HL-60 (cell line): ENCODE results near the gene HBA1.
"Not testable (repeated sequence)": the region's sequence is repeated elsewhere in the genome, so short reads cannot be mapped to it uniquely, and the experiment has no call there.

Source experiments
- DNase-seq, 2 experiments: peaks; one replicate each; pipeline ENCODE4 v3.0.0-alpha.2; 2010 to 2020; ENCODE audit warnings: low read depth in 1 of 2, low spot score in 1 of 2
- H3K27ac ChIP-seq: fragments of 250-450 bp; sonication (Bioruptor Pico); replicated peaks from 2 replicates; pipeline ENCODE4 v1.5.1; 2020; ENCODE audit warnings: mild to moderate bottlenecking, moderate library complexity
- H3K27me3 ChIP-seq: fragments of 250-450 bp; sonication (Bioruptor Pico); 2 replicates; pipeline ENCODE4 v1.5.1; 2021; ENCODE audit warnings: mild to moderate bottlenecking, moderate library complexity; ENCODE audit not compliant: insufficient read depth, poor library complexity, severe bottlenecking
- H3K4me3 ChIP-seq: replicated peaks from 2 replicates; pipeline ENCODE4 v1.5.1; 2011; ENCODE audit warnings: mild to moderate bottlenecking, control low read depth, low read length; ENCODE audit not compliant: insufficient read depth
- CTCF ChIP-seq: IDR thresholded peaks from one replicate; pipeline ENCODE4 v1.5.1; 2011; ENCODE audit warnings: low read length, control low read depth, inconsistent platforms; ENCODE audit not compliant: insufficient read depth
- GABPA ChIP-seq: IDR thresholded peaks from 2 replicates; pipeline ENCODE4 v1.6.1; 2012; ENCODE audit warnings: low read depth
- POLR2AphosphoS5 ChIP-seq: IDR thresholded peaks from 2 replicates; pipeline ENCODE4 v1.6.1; 2012; ENCODE audit warnings: low read depth
- SPI1 ChIP-seq: IDR thresholded peaks from 2 replicates; pipeline ENCODE4 v1.6.1; 2012; ENCODE audit warnings: low read depth, mild to moderate bottlenecking, borderline replicate concordance
- TF ChIP-seq, protein P1 (sequence below): IDR thresholded peaks from 2 replicates; pipeline ENCODE4 v1.6.1; 2012; ENCODE audit warnings: low read depth; ENCODE audit not compliant: insufficient replicate concordance

The HBA1 gene

GRCh38 chr16:149024-149660, 27.3 kb upstream of the HBA1 start:
- TF ChIP-seq, protein P1, sequence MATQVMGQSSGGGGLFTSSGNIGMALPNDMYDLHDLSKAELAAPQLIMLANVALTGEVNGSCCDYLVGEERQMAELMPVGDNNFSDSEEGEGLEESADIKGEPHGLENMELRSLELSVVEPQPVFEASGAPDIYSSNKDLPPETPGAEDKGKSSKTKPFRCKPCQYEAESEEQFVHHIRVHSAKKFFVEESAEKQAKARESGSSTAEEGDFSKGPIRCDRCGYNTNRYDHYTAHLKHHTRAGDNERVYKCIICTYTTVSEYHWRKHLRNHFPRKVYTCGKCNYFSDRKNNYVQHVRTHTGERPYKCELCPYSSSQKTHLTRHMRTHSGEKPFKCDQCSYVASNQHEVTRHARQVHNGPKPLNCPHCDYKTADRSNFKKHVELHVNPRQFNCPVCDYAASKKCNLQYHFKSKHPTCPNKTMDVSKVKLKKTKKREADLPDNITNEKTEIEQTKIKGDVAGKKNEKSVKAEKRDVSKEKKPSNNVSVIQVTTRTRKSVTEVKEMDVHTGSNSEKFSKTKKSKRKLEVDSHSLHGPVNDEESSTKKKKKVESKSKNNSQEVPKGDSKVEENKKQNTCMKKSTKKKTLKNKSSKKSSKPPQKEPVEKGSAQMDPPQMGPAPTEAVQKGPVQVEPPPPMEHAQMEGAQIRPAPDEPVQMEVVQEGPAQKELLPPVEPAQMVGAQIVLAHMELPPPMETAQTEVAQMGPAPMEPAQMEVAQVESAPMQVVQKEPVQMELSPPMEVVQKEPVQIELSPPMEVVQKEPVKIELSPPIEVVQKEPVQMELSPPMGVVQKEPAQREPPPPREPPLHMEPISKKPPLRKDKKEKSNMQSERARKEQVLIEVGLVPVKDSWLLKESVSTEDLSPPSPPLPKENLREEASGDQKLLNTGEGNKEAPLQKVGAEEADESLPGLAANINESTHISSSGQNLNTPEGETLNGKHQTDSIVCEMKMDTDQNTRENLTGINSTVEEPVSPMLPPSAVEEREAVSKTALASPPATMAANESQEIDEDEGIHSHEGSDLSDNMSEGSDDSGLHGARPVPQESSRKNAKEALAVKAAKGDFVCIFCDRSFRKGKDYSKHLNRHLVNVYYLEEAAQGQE, result no peak
- TF ChIP-seq CTCF (no peak), SPI1 (no peak), GABPA (no peak), POLR2AphosphoS5 (no peak)
- no peak for DNase-seq
- Histone ChIP-seq H3K4me3 (no peak overlapping the region), H3K27ac (no peak overlapping the region), H3K27me3 (peaks cover 15% of the 10 kb centered on the region)

DNA sequence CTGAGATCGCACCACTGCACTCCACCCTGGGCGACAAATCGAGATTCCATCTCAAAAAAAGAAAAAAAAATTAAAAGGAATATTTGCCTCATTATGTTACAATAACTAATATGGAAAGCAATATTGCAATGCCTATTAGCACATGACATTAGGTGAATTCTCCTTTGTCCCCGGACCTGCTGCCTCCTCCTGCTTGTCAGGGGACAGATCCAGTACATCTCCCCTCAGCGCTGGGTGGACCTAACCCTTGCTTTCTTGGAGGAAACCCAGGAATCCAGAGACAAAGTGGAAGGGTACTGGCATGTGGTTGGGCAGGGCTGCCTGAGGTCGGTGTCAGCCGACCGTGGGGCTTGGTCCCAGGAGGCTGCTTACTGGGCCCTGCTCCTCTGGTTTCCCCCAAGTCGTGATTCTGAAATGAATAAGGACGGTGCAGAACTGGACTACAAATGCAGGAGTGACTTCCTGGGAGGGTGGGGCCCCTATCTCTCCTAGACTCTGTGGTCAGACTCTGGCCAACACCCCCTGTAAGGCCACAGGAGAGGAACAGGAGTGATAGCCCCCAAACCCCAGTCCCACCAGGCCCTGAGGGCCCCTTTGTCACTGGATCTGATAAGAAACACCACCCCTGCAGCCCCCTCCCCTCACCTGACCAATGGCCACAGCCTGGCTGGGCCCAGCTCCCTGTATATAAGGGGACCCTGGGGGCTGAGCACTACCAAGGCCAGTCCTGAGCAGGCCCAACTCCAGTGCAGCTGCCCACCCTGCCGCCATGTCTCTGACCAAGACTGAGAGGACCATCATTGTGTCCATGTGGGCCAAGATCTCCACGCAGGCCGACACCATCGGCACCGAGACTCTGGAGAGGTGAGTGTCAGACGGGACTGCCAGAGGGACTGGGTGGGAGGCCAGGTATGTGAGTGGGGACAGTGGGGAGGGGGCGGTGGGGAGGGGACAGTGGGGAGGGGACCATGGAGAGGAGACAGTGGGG, 24.0 kb upstream of the HBA1 start, which contains the start of gene HBZ:
Gene HBZ, plus strand, starts transcription at position 504 of the 988 bp plus-strand sequence. Its CDS starts 266 bp downstream, at position 770.
- Histone ChIP-seq H3K27ac (no peak within 1 kb of the TSS), H3K4me3 (no peak within 1 kb of the TSS), H3K27me3 (peaks cover 24% of the 10 kb centered on the region)
- no peak for DNase-seq
- TF ChIP-seq, protein P1, result no peak
- no peak for TF ChIP-seq CTCF
- no peak for TF ChIP-seq SPI1
- TF ChIP-seq POLR2AphosphoS5, result no peak
- no peak for TF ChIP-seq GABPA

- H3K4me3 ChIP-seq, result not testable (repeated sequence)
- peaks cover 28% of the 10 kb centered on the region for H3K27me3 ChIP-seq
Measured at GRCh38 chr16:153129-153521, 23.4 kb upstream of the HBA1 start.

GRCh38 chr16:153550-154216, 22.8 kb upstream of the HBA1 start:
- H3K27me3 ChIP-seq, result peaks cover 32% of the 10 kb centered on the region

More at GRCh38 chr16:153129-153521, 23.4 kb upstream of the HBA1 start:
- not testable (repeated sequence) for H3K27ac ChIP-seq, DNase-seq

More at GRCh38 chr16:153550-154216, 22.8 kb upstream of the HBA1 start:
- DNase-seq, H3K4me3 ChIP-seq, H3K27ac ChIP-seq: not testable (repeated sequence)
